Ishikawa (cell line): ENCODE results near the gene INO80.

Experiments used
- CREB1 ChIP-seq: IDR thresholded peaks from 2 replicates; pipeline ENCODE4 v1.6.1; 2012; ENCODE audit warnings: low read depth
- EGR1 ChIP-seq: IDR thresholded peaks from 2 replicates; pipeline ENCODE4 v1.6.1; 2012
- EP300 ChIP-seq: IDR thresholded peaks from 2 replicates; pipeline ENCODE4 v1.6.1; 2012; ENCODE audit warnings: borderline replicate concordance
- FOXM1 ChIP-seq: IDR thresholded peaks from 2 replicates; pipeline ENCODE4 v1.6.1; 2012; ENCODE audit warnings: low read depth, borderline replicate concordance
- NFIC ChIP-seq: IDR thresholded peaks from 2 replicates; pipeline ENCODE4 v1.6.1; 2012
- RAD21 ChIP-seq: IDR thresholded peaks from 2 replicates; pipeline ENCODE4 v1.6.1; 2012; ENCODE audit warnings: low read depth
- TAF1 ChIP-seq: IDR thresholded peaks from 2 replicates; pipeline ENCODE4 v1.6.1; 2012; ENCODE audit warnings: low read depth, mild to moderate bottlenecking
- TCF12 ChIP-seq: IDR thresholded peaks from 2 replicates; pipeline ENCODE4 v1.6.1; 2012; ENCODE audit warnings: low read depth
- TEAD4 ChIP-seq: IDR thresholded peaks from 2 replicates; pipeline ENCODE4 v1.6.1; 2012
- YY1 ChIP-seq: IDR thresholded peaks from 2 replicates; pipeline ENCODE4 v1.6.1; 2012; ENCODE audit warnings: low read depth
- ZBTB7A ChIP-seq: IDR thresholded peaks from 2 replicates; pipeline ENCODE4 v1.6.1; 2012; ENCODE audit warnings: low read depth
- TF ChIP-seq, protein P1 (sequence below): IDR thresholded peaks from 2 replicates; pipeline ENCODE4 v1.6.1; 2012
- TF ChIP-seq, protein P2 (sequence below): IDR thresholded peaks from 2 replicates; pipeline ENCODE4 v1.6.1; 2012; ENCODE audit warnings: low read depth, mild to moderate bottlenecking

The INO80 gene

DNA sequence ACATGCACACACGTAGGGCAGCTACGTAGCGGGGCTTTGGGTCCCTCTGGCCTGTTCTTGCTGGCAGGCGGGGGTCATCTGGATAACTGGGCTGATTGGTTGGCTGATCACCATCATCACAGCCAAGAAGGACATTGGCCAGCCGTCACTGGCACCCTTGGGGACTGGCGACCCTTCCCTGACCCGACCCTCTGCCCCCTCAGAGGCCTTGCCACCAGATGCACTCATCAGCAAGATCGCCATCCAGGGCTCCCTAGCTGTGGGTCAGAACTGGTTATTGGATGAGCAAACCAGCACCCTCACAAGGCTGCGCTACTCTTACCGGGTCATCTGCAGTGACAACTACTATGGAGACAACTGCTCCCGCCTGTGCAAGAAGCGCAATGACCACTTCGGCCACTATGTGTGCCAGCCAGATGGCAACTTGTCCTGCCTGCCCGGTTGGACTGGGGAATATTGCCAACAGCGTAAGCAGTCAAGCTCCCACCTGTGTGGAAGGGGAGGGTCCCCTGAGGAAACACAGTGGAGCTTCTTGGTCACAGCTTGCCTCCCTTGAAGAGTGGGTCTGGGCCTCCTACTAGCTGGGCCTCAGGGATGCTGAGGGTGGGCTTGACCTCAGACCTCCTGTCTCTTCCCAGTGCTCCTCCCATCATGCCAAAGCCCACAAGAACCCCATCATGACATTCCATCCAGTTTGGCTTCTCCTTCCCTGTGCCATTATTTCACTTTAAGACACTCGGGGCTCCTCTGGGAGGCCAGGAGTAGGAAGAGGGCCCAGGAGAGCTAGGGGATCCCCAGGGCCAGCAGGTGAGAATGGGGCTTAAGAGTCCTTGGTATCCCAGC is 184.6 kb downstream of the INO80 start:
- no peak for TF ChIP-seq NFIC
- no peak for TF ChIP-seq EGR1
- TF ChIP-seq CREB1, result no peak
- TF ChIP-seq FOXM1, result no peak

DNA sequence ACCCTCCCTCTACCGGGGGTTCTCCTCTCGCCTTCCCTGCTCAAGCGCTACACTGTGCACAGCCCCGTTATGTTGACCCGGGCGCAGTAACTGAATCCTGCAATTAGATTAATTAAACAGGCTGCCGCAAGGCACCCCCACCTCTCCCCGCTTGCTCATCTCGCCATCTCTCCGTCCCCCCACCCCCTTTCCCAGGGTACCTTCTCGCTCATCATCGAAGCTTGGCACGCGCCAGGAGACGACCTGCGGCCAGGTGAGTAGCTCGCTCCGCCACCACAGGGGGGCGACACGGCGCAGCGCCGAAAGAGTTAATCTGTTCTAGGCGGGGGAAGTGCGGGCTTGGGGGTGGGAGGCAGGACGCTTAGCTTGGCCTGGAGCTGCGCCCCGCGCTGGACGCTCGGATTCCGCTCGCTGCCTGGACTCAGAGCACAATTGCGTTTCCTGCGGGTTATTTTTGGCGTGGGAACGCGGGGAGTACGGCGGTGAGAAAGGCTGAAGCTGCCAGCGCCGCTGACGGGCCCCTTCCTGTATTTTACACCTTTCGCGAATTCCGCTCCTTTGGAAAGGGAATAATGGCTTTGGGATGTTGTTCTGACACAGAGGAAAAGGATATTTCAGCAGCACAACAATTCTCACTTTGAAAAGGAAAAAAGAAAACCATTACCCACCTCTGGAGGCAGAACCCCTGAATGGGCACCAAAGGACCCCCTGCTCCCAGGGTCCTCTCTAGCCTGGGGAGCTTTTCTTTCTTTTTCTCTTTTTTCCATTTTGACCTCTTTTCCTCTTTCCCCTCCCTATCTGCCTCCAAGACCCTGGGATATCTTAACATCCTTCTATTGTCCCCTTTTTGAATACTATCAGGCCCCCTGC is 185.4 kb downstream of the INO80 start:
- TF ChIP-seq RAD21, result peak; percentile 42; the same call in 1 of the 2 replicates
- TF ChIP-seq YY1, result 0 out of 2 replicates have a peak, but pooled peaks have one; percentile 30
- peak; percentile 42; the same call in 1 of the 2 replicates for TF ChIP-seq TCF12
- no peak for TF ChIP-seq TAF1
- TF ChIP-seq, protein P1, sequence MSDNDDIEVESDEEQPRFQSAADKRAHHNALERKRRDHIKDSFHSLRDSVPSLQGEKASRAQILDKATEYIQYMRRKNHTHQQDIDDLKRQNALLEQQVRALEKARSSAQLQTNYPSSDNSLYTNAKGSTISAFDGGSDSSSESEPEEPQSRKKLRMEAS, result peak; percentile 87
- no peak for TF ChIP-seq CREB1
- no peak for TF ChIP-seq EP300
- TF ChIP-seq TEAD4, result no peak
- peak; percentile 34; the same call in 1 of the 2 replicates for TF ChIP-seq NFIC
- TF ChIP-seq, protein P2, sequence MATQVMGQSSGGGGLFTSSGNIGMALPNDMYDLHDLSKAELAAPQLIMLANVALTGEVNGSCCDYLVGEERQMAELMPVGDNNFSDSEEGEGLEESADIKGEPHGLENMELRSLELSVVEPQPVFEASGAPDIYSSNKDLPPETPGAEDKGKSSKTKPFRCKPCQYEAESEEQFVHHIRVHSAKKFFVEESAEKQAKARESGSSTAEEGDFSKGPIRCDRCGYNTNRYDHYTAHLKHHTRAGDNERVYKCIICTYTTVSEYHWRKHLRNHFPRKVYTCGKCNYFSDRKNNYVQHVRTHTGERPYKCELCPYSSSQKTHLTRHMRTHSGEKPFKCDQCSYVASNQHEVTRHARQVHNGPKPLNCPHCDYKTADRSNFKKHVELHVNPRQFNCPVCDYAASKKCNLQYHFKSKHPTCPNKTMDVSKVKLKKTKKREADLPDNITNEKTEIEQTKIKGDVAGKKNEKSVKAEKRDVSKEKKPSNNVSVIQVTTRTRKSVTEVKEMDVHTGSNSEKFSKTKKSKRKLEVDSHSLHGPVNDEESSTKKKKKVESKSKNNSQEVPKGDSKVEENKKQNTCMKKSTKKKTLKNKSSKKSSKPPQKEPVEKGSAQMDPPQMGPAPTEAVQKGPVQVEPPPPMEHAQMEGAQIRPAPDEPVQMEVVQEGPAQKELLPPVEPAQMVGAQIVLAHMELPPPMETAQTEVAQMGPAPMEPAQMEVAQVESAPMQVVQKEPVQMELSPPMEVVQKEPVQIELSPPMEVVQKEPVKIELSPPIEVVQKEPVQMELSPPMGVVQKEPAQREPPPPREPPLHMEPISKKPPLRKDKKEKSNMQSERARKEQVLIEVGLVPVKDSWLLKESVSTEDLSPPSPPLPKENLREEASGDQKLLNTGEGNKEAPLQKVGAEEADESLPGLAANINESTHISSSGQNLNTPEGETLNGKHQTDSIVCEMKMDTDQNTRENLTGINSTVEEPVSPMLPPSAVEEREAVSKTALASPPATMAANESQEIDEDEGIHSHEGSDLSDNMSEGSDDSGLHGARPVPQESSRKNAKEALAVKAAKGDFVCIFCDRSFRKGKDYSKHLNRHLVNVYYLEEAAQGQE, result no peak
- peak; percentile 48; the same call in 1 of the 2 replicates for TF ChIP-seq ZBTB7A

DNA sequence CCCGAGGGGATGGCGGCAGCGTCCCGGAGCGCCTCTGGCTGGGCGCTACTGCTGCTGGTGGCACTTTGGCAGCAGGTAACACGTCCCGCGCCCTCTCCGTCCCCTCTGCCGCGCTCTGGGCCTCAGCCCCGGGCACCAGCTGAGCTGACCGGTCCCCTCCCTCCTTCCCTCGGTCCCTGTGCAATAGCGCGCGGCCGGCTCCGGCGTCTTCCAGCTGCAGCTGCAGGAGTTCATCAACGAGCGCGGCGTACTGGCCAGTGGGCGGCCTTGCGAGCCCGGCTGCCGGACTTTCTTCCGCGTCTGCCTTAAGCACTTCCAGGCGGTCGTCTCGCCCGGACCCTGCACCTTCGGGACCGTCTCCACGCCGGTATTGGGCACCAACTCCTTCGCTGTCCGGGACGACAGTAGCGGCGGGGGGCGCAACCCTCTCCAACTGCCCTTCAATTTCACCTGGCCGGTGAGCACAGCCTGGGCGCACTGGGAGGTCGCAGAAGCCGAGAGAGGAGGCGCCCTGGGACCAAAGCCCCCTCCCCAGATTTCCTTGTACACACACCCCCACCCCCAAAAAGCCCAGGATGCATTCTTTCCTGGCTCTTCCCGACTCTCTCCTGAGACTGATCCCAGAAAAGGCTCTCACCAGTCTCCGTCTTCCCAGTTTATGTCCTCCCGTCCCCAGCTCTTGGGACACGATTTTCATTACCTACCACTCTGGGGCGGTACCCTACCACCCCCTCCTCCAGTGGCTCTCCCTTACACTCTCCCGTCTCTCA is 186.2 kb downstream of the INO80 start:
- TF ChIP-seq TCF12 (0 out of 2 replicates have a peak, but pooled peaks have one; percentile 4), CREB1 (no peak), ZBTB7A (peak; percentile 29; the same call in 1 of the 2 replicates), RAD21 (0 out of 2 replicates have a peak, but pooled peaks have one; percentile 3)
